Body of pancreas (tissue), 4 donors: ENCODE measurements around the gene MAEA.

ENCODE experiments used
- CTCF ChIP-seq, 7 experiments: fragments of 450-650 bp in 4 of 7; fragments of 200-600 bp in 3 of 7; sonication (generic) in 3 of 7; IDR thresholded peaks; one replicate each; pipeline ENCODE4 v1.5.1; 2016 to 2019; ENCODE audit warnings: antibody characterized with exemption in 7 of 7
- POLR2A ChIP-seq, 3 donors: fragments of 450-650 bp; IDR thresholded peaks; one replicate each; pipeline ENCODE4 v1.6.1; 2016; ENCODE audit warnings: antibody characterized with exemption in 3 of 3, mild to moderate bottlenecking in 2 of 3

- peak in 1 of 7 experiments; percentile 2 for TF ChIP-seq CTCF (IDR thresholded peaks at IDR 0.05)
- TF ChIP-seq POLR2A (IDR thresholded peaks at IDR 0.05), result peak; percentile 31 to 79 (median 76)
Measured at GRCh38 chr4:1346781-1347409, 57.2 kb downstream of the MAEA start, which contains the start of gene UVSSA.
